HG03342 (cell line): ENCODE measurements around the gene C1orf210.

Source experiments
- ATAC-seq: cut with Tn5 transposase; IDR thresholded peaks from one replicate; pipeline ENCODE4 v1.9.1; 2021; ENCODE audit warnings: mild to moderate bottlenecking, moderate library complexity; ENCODE audit not compliant: unreplicated experiment

Gene C1orf210

GRCh38 chr1:43296207-43296606, 10.8 kb upstream of the C1orf210 start:
- ATAC-seq = no peak

DNA sequence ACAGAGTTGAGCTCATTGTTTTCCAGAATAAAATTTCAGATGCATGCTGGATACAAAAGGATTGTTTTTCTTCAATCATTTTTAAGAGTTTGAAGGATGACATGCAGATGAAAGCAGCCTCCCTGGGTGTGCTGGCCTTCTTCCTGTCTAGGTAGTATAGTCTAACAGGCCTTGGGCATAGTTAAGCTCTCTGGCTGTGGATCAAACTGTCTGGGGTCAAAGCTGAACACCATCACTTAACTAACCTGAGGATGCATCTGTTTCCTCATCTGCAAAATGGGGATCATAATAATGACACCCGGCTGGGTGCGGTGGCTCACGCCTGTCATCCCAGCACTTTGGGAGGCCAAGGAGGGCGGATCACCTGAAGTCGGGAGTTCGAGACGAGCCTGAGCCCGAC, 9.4 kb upstream of the C1orf210 start:
- ATAC-seq = no peak

GRCh38 chr1:43293896-43294760, 8.7 kb upstream of the C1orf210 start:
- no peak for ATAC-seq

- ATAC-seq = no peak
Measured at GRCh38 chr1:43293176-43293575, 7.8 kb upstream of the C1orf210 start.

DNA sequence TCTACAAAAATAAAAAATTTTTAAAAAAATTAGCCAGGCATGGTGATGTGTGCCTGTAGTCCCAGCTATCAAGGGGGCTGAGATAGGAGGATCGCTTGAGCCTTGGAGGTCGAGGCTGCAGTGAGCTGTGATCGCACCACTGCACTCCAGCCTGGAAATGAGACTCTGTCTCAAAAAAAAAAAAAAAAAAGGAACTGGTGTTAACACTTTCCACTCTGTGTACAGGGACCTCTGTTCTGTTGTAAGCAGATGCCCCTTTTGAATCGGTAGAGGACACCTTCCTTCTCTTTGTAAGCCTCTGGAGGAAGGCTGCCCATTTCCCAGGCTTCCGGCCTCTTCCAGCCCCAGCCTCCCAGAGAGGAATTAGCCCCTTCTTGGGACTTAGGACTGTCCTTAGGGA, 7.3 kb upstream of the C1orf210 start:
- no peak for ATAC-seq

DNA sequence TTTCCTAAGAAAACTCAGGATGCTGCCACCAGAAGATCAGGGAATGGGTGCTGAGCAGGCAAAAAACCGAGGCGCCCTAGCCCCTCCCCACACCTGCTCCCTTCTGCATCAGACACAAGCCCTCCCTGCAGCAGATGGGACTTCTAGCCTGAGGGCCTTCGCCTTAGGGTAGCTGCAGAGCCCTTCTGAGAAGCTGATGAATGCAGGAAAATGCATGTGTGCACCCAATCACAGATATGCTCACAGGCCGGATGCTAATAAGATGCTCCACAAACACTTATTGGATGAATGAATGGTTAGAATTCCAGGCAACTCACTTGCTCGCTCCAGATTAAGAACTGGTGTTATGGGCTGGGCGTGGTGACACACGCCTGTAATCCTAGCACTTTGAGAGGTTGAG, 6.8 kb upstream of the C1orf210 start:
- ATAC-seq = no peak

DNA sequence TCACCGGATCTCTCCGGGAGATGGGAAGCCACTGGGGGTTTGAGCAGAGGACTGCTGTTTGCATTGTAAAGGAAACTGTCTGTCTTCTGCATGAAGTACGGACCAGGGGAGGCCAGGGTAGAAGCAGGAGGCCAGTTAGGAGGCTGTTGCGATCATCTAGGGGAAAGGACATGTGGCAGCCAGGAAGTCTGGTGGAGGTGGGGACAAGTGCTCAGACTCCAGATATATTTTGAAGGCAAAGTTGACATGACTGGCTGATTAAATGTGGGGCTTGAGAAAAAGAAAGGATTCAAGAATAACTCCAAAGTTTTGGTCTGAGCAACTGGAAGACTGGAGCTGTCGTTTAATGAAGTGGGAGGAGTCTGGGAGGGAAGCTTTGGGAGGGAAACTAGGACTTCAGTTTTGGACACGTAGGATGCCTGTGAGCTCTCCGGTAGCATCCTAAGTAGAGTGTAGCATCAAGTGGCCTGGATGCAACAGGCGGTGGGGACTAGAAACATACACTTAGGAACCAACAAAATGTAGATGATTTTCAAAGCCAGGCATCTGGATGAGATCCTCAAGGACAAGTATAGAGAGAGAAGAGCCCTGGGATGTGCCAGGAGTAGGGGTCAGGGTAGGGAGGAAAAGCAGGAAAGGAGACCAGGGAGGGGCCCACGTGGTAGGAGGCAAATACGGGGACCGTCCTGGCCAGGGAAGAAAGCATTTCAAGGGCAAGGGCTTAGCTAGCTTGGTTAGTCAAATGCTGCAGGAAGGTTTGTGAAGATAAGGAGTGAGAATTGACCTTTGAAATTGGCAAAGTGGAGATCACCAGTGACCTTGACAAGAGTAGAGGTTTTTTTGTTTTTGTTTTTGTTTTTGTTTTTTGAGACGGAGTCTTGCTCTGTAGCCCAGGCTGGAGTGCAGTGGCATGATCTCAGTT, 3.7 kb upstream of the C1orf210 start:
- ATAC-seq = no peak

- ATAC-seq = no peak
Measured at GRCh38 chr1:43288058-43288784, 2.8 kb upstream of the C1orf210 start.

DNA sequence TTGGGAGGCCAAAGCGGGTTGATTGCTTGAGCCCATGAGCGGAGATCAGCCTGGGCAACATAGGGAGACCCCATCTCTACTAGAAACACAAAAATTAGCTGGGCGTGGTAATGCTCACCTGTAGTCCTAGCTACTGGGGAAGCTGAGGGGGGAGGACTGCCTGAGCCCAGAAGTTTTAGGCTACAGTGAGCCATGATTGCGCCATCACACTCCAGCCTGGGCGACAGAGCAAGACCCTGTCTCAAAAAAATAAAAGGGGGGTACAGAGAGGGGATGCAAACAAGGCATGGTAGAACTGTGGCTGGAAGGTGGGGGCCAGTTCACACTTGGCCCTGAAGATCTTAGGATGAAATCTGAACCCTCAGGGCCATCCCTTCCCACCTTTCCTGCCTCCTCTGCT, 1.2 kb upstream of the C1orf210 start:
- ATAC-seq = no peak

DNA sequence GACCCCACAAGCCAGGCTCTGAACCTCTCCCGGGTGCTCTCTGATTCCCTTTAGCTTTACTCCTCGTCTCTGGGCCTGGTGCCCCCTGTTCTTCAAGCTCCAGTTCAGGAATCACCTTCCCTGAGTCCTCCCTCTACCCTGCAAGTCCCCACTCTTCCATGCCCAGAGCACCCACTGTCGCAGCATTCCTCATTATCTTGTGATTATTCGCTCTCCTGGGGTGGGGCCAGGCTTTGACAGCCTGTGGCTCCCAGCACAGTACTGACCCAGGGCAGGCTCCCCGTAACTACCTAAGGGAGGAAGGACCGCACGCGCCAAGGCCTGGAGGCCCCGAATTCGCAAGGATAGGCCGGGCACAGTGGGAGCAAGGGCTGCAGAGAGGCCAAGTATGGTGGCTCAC, 734 bp upstream of the C1orf210 start:
- no peak for ATAC-seq

DNA sequence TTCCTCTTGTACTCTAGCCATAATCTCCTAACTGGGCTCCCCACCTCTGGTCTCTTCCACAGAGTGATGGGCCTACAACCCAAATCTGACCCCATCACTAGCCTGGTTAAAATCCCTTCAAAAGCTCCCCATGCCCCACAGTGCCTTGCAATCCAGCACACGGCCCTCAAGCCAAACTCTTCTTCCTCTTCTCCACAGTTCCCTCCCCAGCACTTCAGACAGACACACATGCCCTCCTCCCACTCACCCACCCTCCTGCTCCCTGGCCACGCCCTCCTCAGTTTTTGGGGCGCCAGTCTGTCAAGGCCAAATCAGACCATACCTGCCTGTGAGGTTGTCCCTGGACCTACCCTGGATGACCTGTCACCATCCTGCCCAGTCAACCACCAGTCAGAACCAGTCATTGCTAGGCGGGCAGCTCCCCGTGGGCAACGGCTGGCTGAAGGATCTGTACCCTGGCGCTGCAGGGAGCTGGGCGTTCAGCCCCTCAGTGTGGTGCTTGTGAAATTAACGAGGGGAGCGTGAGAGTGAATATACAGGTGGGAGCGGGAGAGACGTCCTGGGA, 753 bp downstream of the C1orf210 start:
- ATAC-seq = no peak

DNA sequence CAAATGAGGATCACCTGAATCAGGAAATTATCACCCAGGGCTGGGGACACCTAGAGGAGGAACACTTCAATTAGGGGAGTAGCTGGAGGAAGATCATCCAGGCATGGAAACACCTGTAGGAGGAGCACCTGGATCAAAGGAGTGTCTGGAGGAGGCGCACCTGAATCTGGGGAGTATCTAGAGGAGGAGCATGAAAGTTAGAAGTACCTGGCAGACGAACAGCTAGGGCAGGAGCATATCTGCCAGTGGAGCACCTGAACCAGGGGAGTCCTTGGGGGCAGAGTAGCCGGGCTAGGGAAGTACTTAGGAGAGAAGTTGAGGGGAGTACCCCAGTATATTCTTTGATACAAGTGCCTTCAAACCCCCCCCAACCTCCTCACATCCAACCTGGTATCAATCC, 1.3 kb downstream of the C1orf210 start:
- no peak for ATAC-seq

- ATAC-seq = no peak
Measured at GRCh38 chr1:43282220-43283195, 2.9 kb downstream of the C1orf210 start.

- no peak for ATAC-seq
Measured at GRCh38 chr1:43280692-43281091, 4.7 kb downstream of the C1orf210 start.

GRCh38 chr1:43279666-43280065, 5.7 kb downstream of the C1orf210 start:
- ATAC-seq = no peak

- no peak for ATAC-seq
Measured at GRCh38 chr1:43279161-43279560, 6.2 kb downstream of the C1orf210 start.

DNA sequence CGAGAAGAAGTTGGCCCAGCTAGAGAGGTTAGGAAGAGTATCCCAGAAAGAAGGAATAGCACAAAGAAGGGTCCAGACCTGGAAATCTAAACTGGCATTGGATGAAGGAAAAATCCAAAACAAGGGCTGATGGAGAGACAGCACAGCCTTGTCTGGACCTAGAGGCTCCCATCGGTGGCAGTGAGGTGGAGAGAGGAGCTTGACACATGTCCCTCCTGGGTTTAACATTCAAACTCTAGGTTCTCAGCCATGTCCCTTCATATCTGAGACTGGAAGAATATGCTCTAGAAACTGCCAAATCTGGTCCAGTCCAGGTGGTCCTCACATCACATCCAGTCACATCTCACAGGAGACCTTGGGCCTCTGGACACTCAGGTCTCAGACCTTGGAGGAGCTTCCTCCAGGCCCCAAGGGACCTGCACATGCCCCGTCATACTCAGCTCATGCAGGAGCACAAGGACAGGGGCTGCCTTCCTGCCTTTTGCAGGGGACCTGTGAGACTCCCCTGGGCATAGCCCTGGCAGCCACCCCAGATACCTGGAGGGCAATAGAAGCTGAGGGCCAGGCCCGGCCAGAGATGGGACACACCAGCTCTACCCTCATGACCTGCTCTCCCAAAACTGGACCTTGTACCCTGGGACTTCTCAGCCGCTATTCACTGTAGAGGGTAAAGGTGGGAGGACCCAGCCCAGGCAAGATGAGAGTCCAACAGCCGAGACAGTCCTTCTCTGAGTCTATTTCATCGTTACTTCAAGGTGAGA, 8.1 kb downstream of the C1orf210 start:
- no peak for ATAC-seq

DNA sequence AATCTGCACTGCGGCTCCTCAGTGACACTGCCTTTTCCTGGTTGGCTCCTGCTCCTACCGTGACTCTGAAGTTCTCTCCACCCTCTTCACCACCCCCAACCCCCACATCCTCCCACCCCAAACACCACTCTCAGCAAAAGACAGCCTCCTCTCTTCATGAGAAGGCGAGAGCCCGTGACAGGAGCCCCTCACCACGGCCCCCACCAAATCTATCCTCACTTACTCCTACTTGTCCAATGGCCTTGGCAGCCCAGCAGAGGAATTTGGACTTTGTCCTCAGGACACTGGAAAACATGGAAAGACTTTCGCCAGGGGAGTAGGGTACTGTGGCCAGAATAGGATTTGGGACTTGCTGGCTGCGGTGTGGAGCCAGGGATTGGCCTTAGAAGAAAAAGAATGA, 8.7 kb downstream of the C1orf210 start:
- ATAC-seq = no peak
